H1 (cell line): ENCODE data around the gene HOXC11. TPM values are rescaled to one million over a fixed set of nuclear protein-coding genes. Genes with fewer than 3 reads are reported as not detected.

Experiments
- ASH2L ChIP-seq: fragments of 200-600, 300-600 bp; sonication (generic); IDR thresholded peaks from one replicate; pipeline ENCODE4 v1.7.1; 2017; ENCODE audit warnings: low read length
- ATF2 ChIP-seq: IDR thresholded peaks from 2 replicates; pipeline ENCODE4 v1.6.1; 2012; ENCODE audit warnings: low read length, inconsistent platforms
- CHD2 ChIP-seq: IDR thresholded peaks from 2 replicates; pipeline ENCODE4 v1.6.1; 2012; ENCODE audit warnings: low read length, improper control_type of control experiment
- CHD7 ChIP-seq: fragments of 300-600 bp; sonication (generic); IDR thresholded peaks from 2 replicates; pipeline ENCODE4 v1.7.1; 2012; ENCODE audit warnings: low read length, moderate library complexity, mild to moderate bottlenecking, inconsistent platforms; ENCODE audit not compliant: insufficient replicate concordance
- HDAC6 ChIP-seq: IDR thresholded peaks from one replicate; pipeline ENCODE4 v1.7.1; 2012; ENCODE audit warnings: low read depth, mild to moderate bottlenecking, inconsistent platforms, low read length, moderate library complexity
- SAP30 ChIP-seq: fragments of 300-600 bp; sonication (generic); IDR thresholded peaks from 2 replicates; pipeline ENCODE4 v1.7.1; 2012; ENCODE audit warnings: low read length, moderate library complexity, mild to moderate bottlenecking, inconsistent platforms; ENCODE audit not compliant: insufficient read depth, insufficient replicate concordance
- SP1 ChIP-seq: IDR thresholded peaks from 2 replicates; pipeline ENCODE4 v1.6.1; 2011; ENCODE audit warnings: low read depth, low read length
- SUZ12 ChIP-seq: fragments of 200-600 bp; sonication (generic); IDR thresholded peaks from 2 replicates; pipeline ENCODE4 v1.6.1; 2012; ENCODE audit warnings: mild to moderate bottlenecking, inconsistent platforms, low read length, moderate library complexity, mixed read lengths
- TAF7 ChIP-seq: optimal IDR thresholded peaks from 2 replicates; pipeline ENCODE3; 2011; ENCODE audit warnings: low read depth, mild to moderate bottlenecking, inconsistent platforms, low read length, moderate library complexity, borderline replicate concordance
- polyA plus RNA-seq, 7 experiments: library from polyadenylated mRNA; depleted of rRNA in 3 of 7; stranded (reverse) in 5 of 7; unstranded in 2 of 7; fragments of >200 nt in 5 of 7; fragments of 200-250 nt in 2 of 7; gene quantifications; 1 replicate in 5 of 7; 2 replicates in 1 of 7; 4 replicates in 1 of 7; pipeline versions ENCODE4 v1.2.1 to v1.2.3, GENCODE V29; 2011 to 2013; ENCODE audit warnings: missing spikeins in 2 of 7, mixed read lengths in 2 of 7
- total RNA-seq: library from RNA; stranded (reverse); fragmentation: NEBNext Ultra II Directional; extraction: Animal tissue kit (Norgen Biotek cat#: 25700); gene quantifications from 2 replicates; pipeline ENCODE4 v1.2.1, GENCODE V29; 2021

The HOXC11 gene
- total and polyA plus RNA-seq, 2 of the 8 experiments (the other 6 are each of a cell fraction or from before 2014, with no cell fraction given): not detected

- TF ChIP-seq CHD7 (no peak), HDAC6 (no peak), ATF2 (no peak), SP1 (0 out of 2 replicates have a peak, but pooled peaks have one; percentile 10), SAP30 (no peak), TAF7 (no peak), SUZ12 (0 out of 2 replicates have a peak, but pooled peaks have one; percentile 1), ASH2L (peak; percentile 5), CHD2 (no peak)
These were observed 38.2 kb downstream of the HOXC11 start (continued) for GRCh38 chr12:54010972-54011664.
